ENCODE measurements around the gene MALSU1. TPM values are rescaled to one million over a fixed set of nuclear protein-coding genes. Genes with fewer than 3 reads are reported as not detected.
"Not testable (repeated sequence)": the region's sequence is repeated elsewhere in the genome, so short reads cannot be mapped to it uniquely, and the experiment has no call there.

Gene MALSU1
- polyA plus RNA-seq, 1 donor from 2014 or later, result 68.1 TPM

GRCh38 chr7:23298141-23298881, 828 bp upstream of the MALSU1 start:
- H3K4me1 Mint-ChIP-seq, result peaks cover 26 to 33% (median 30%) of the 10 kb centered on the region in 3 donors
- peaks cover 6% of the 10 kb centered on the region for H3K36me3 Mint-ChIP-seq
- peaks cover 2 to 3% (median 2%) of the 10 kb centered on the region in 3 donors for H3K9me3 Mint-ChIP-seq
- H3K27me3 Mint-ChIP-seq, result no peaks in the 10 kb centered on the region
- H3K4me3 Mint-ChIP-seq, result peak overlapping the region; percentile 83 to 92 (median 91)
- H3K27ac Mint-ChIP-seq, result peak overlapping the region; percentile 66 to 98 (median 97)

DNA sequence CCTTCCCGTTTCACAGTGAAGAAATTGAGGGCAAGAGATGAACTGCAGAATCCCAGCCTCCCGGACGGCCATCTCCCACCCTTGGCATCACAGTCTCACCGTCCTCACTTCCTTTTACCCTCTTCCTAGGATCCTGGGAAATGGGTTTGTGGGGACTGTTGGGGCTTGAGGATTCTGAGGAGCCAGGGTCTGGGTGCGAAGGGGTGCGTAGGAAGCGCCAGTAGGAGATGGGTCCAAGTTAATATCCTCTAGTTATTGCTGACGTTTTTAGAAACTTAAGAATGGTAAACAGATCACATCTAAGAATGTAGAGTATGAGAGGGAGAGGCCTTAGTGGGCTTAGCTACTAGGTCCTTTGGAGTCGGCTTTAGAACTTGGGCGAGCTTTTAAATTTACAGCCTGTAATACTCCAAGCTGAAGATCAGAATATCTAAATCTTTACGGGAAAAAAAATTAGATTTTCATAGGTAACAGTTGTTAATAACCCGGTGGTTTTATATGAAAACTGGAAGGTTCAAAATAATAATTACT, 696 bp downstream of the MALSU1 start:
- Mint-ChIP-seq H3K9me3 (peaks cover 2 to 3% (median 2%) of the 10 kb centered on the region in 3 donors), H3K36me3 (peaks cover 6% of the 10 kb centered on the region), H3K27ac (peak overlapping the region; percentile 66 to 98 (median 97)), H3K4me3 (peak overlapping the region; percentile 83 to 92 (median 91)), H3K4me1 (peaks cover 33 to 39% (median 38%) of the 10 kb centered on the region in 3 donors), H3K27me3 (no peaks in the 10 kb centered on the region)

DNA sequence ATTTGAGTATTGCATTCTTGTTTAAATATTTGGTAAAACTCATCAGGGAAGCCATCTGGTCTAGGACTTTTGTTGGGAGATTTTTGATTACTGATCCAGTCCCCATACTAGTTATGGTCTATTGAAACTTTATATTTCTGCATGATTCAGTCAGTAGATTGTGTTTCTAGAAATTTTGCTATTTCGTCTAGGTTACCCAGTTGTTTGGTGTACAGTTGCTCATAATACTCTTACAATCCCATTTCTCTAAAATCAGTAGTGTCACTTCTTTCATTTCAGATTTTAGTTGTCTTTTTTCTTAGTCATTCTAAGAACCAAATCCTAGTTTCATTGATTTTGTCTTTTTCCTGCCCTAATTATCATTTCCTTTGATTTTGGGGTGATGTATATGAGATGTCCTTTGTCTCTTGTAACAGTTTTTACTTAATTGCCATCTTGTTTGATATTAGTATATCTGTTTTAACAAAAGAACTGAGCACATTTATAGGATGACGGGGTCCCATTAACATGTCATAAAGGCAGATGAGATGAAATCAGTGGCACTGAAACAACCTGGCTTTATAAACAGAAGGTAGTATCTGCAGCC, 7.9 kb downstream of the MALSU1 start:
- peaks cover 25 to 28% (median 26%) of the 10 kb centered on the region in 3 donors for H3K4me1 Mint-ChIP-seq
- peaks cover 12% of the 10 kb centered on the region for H3K36me3 Mint-ChIP-seq
- H3K27ac Mint-ChIP-seq, result no peak overlapping the region
- H3K4me3 Mint-ChIP-seq, result no peak overlapping the region
- H3K27me3 Mint-ChIP-seq, result no peaks in the 10 kb centered on the region
- H3K9me3 Mint-ChIP-seq, result peaks cover 0 to 2% (median 0%) of the 10 kb centered on the region in 3 donors

DNA sequence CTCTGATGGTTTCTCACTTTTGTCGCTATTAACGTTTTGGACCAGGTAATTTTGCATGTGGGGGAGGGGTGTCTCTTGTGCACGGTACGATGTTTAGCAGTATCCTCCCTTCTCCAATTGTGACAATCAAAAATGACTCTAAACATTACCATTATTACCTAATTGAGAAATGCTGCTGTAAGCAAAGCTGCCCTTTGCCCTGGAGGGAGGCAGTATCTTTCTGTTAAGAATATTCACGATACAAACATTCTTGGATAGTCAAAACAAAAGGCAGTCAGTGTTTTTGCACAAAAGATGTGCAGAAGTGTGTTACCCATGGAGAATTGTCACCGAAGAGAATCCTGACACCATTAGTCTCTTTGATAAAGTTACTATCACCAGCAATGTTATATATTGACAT, 9.6 kb downstream of the MALSU1 start:
- H3K4me1 Mint-ChIP-seq, result peaks cover 15 to 21% (median 17%) of the 10 kb centered on the region in 3 donors
- no peak overlapping the region for H3K27ac Mint-ChIP-seq
- no peaks in the 10 kb centered on the region for H3K9me3 Mint-ChIP-seq
- no peaks in the 10 kb centered on the region for H3K27me3 Mint-ChIP-seq
- peaks cover 6% of the 10 kb centered on the region for H3K36me3 Mint-ChIP-seq
- H3K4me3 Mint-ChIP-seq, result no peak overlapping the region

GRCh38 chr7:23312141-23312540, 13.0 kb downstream of the MALSU1 start:
- H3K27ac Mint-ChIP-seq, H3K4me1 Mint-ChIP-seq, H3K36me3 Mint-ChIP-seq: not testable (repeated sequence)

DNA sequence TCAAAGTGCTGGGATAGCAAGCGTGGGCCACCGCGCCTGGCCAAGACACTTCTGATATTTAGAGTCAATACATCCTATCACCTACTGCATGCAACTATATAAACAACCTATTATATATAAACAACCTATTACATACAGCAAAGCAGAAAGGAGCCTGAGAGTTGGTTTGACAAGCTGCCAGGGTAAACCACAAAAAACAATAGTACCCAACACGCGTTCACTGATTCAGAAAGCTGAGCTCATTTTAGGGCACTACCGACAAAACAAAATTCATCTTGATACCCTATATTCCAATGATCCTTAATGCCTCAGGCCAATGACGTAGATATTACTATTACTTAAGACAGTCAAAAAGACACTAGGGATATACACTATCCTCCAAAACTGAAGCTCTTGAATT, 16.2 kb downstream of the MALSU1 start:
- H3K4me1 Mint-ChIP-seq, result no peaks in the 10 kb centered on the region
- no peaks in the 10 kb centered on the region for H3K9me3 Mint-ChIP-seq
- H3K4me3 Mint-ChIP-seq, result no peak overlapping the region
- H3K27ac Mint-ChIP-seq, result no peak overlapping the region
- no peaks in the 10 kb centered on the region for H3K36me3 Mint-ChIP-seq
- no peaks in the 10 kb centered on the region for H3K27me3 Mint-ChIP-seq

More at GRCh38 chr7:23312141-23312540, 13.0 kb downstream of the MALSU1 start:
- not testable (repeated sequence) for H3K4me3 Mint-ChIP-seq, H3K9me3 Mint-ChIP-seq, H3K27me3 Mint-ChIP-seq

- Mint-ChIP-seq H3K27me3 (no peaks in the 10 kb centered on the region), H3K36me3 (peaks cover 2% of the 10 kb centered on the region), H3K27ac (no peak overlapping the region), H3K4me1 (no peaks in the 10 kb centered on the region), H3K9me3 (no peaks in the 10 kb centered on the region), H3K4me3 (no peak overlapping the region)
Measured at GRCh38 chr7:23331132-23331531, 32.0 kb downstream of the MALSU1 start.

DNA sequence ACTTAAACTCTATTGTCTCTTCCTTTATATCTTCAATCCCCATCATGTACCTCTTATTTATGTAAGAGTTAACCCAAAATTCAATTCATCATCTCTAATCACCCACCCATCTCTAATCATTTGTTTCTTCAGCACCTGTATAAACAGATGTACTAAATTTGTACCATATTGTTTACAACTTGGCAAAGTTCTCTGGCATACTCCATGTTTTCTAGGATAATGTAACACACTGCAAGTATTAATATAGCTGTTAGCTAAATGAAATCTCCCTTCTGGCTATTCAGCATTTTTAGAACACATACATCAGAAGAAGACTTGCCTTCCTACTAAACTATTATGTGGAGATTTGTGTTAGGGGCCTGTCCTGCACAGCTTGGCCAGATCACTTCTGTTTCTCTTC, 33.1 kb downstream of the MALSU1 start:
- peaks cover 2% of the 10 kb centered on the region for H3K36me3 Mint-ChIP-seq
- H3K27me3 Mint-ChIP-seq, result no peaks in the 10 kb centered on the region
- H3K9me3 Mint-ChIP-seq, result no peaks in the 10 kb centered on the region
- no peak overlapping the region for H3K4me3 Mint-ChIP-seq
- no peak overlapping the region for H3K27ac Mint-ChIP-seq
- no peaks in the 10 kb centered on the region for H3K4me1 Mint-ChIP-seq

GRCh38 chr7:23332910-23333612, 33.9 kb downstream of the MALSU1 start:
- no peak overlapping the region for H3K27ac Mint-ChIP-seq
- H3K27me3 Mint-ChIP-seq, result peaks cover 2% of the 10 kb centered on the region
- H3K36me3 Mint-ChIP-seq, result no peaks in the 10 kb centered on the region
- H3K4me1 Mint-ChIP-seq, result no peaks in the 10 kb centered on the region
- no peak overlapping the region for H3K4me3 Mint-ChIP-seq
- H3K9me3 Mint-ChIP-seq, result peaks cover 0 to 2% (median 0%) of the 10 kb centered on the region in 3 donors

DNA sequence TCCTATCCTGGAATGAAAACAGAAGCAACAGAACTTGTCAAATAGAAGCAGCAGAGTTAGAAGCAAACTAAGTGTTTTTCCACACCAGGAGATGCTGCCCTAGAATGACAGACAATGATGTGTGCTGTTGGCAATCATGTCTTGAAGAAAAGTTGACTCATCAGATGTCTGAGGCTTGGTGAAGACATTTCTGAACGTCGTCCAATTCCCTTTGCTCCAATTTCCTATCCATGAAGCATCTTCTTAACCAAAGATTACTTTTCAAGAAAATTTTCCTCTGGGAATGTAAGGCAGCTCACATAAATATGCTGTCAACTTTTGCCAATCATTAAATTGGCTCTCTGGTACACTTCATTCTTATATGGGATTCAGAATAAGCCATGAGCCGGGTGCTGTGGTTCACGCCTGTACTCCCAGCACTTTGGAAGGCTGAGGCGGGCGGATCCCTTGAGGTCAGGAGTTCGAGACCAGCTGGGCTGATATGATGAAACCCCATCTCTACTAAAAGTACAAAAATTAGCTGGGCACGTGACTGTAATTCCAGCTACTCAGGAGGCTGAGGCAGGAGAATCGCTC, 34.6 kb downstream of the MALSU1 start:
- Mint-ChIP-seq H3K36me3 (no peaks in the 10 kb centered on the region), H3K4me3 (no peak overlapping the region), H3K9me3 (peaks cover 0 to 2% (median 0%) of the 10 kb centered on the region in 3 donors), H3K27me3 (peaks cover 2% of the 10 kb centered on the region), H3K4me1 (no peaks in the 10 kb centered on the region), H3K27ac (no peak overlapping the region)

DNA sequence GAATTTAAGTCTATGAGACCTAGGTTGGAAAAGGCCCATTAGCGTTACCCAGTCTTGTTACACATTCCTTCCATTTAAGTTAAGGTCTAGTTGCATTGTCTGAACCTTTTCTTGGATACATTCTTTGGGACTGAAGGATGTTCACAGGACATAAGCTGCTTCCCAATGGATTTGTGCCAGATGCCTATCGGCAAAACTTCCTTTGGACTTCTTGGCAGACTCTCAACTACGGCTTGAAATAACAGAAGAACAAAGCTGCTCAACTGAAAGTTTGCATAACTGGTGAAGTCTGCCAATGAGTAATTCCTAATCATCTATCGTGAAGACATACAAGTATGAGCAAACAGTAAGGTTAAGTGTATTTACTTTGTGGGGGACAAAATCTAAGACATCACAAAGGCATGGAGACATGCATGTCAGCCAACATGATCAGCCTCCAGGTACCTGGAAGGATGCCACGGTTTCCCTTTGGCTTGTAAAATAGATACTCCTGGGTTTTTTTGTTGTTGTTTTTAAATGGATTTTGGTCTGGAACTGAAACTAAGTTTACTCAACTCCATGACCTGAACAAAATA, 35.4 kb downstream of the MALSU1 start:
- Mint-ChIP-seq H3K9me3 (peaks cover 0 to 2% (median 0%) of the 10 kb centered on the region in 3 donors), H3K4me1 (no peaks in the 10 kb centered on the region), H3K4me3 (no peak overlapping the region), H3K27me3 (peaks cover 2% of the 10 kb centered on the region), H3K36me3 (no peaks in the 10 kb centered on the region), H3K27ac (no peak overlapping the region)

DNA sequence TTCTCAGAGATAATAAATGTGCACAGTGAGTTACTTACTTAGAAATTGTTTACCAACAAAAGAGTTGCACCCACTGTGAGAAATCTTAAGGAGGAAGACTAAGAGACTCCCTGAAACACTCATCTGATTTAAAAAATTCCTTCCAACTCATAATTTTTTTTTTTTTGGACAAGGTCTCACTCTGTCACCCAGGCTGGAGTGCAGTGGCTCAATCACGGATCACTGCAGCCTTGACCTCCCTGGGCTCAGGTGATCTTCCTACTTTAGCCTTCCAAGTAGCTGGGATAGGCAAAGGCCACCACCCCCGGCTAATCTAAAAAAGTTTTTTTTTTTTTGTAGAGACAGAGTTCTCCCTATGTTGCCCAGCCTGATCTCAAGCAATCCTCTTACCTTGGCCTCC, 36.0 kb downstream of the MALSU1 start:
- no peaks in the 10 kb centered on the region for H3K36me3 Mint-ChIP-seq
- H3K27me3 Mint-ChIP-seq, result peaks cover 2% of the 10 kb centered on the region
- peaks cover 0 to 2% (median 0%) of the 10 kb centered on the region in 3 donors for H3K9me3 Mint-ChIP-seq
- no peaks in the 10 kb centered on the region for H3K4me1 Mint-ChIP-seq
- no peak overlapping the region for H3K4me3 Mint-ChIP-seq
- H3K27ac Mint-ChIP-seq, result no peak overlapping the region

DNA sequence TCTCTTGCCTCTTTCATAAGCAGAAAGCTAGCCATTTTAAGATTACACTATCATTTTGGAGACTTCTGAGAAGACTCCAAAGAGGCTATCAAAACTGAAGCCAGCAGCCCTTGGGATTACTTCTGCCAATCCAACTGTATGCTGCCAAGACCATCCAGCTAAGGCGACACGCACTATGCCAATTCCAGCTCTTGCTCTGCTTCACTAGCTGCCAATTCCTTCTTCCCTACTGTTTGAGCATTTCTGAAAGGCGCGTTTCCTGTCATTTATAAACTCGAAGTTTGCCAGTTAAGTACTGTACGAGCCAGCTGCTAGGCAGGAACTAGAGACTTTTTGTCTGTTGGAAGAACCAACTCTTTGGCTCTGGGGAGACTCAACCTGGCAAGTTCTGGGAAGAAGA, 36.5 kb downstream of the MALSU1 start:
- Mint-ChIP-seq H3K4me3 (no peak overlapping the region), H3K27ac (no peak overlapping the region), H3K27me3 (peaks cover 2% of the 10 kb centered on the region), H3K9me3 (peaks cover 0 to 2% (median 0%) of the 10 kb centered on the region in 3 donors), H3K4me1 (no peaks in the 10 kb centered on the region), H3K36me3 (no peaks in the 10 kb centered on the region)

DNA sequence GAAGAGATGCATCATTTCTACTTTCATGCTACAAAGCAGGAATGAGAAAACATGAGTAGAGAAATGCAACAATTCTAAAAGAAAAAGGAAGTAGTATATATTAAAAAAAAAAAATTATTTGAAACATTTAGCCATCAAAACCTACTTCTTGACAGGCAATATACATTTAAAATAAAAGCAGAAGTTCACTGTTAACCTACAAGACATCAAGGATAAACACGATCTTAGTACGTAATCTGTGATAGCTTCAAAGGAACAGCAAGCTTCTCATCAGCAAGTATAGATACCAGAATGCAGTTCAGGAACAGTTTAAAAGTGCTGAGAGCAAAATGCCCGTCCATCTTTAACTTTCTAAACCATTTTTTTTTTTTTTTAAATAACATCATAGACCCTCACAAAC, 36.9 kb downstream of the MALSU1 start:
- Mint-ChIP-seq H3K27ac (no peak overlapping the region), H3K4me3 (no peak overlapping the region), H3K9me3 (peaks cover 0 to 2% (median 0%) of the 10 kb centered on the region in 3 donors), H3K4me1 (no peaks in the 10 kb centered on the region), H3K27me3 (peaks cover 2% of the 10 kb centered on the region), H3K36me3 (no peaks in the 10 kb centered on the region)

Data from IgD-negative memory B cell (primary cell).